Subcutaneous preadipocyte (primary cell): ENCODE measurements around the gene KRTAP2-2. TPM values are rescaled to one million over a fixed set of nuclear protein-coding genes. Genes with fewer than 3 reads are reported as not detected.

Experiments
- small RNA-seq: library from RNA; depleted of rRNA; stranded (forward); fragments of <200 nt; gene quantifications from one replicate; pipeline ENCODE3, GENCODE V24; 2012
- total RNA-seq: library from RNA; depleted of rRNA; stranded (reverse); fragments of >200 nt; gene quantifications from 2 replicates; pipeline ENCODE4 v1.2.3, GENCODE V29; 2012

Gene KRTAP2-2, protein sequence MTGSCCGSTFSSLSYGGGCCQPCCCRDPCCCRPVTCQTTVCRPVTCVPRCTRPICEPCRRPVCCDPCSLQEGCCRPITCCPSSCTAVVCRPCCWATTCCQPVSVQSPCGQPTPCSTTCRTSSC
- not detected in 2 replicates for total RNA-seq

DNA sequence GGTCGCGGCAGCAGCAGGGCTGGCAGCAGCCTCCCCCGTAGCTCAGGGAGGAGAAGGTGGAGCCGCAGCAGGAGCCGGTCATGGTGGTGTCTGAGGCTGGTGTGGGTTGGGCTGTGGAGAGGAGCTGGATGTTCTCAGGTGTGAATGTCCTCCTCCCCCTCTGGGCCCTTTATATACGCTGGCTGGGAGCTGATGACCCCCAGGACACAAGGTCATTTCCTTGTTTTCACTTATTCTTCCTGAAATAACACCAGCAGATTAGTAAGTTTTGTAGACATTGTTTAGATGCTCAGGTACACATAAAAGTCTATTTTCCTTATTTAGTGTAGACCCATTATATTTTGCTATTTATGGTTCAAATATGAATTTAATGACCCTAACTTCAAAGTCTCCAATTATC is at the start of gene KRTAP2-2:
Gene KRTAP2-2, minus strand, starts transcription at position 101 of the 400 bp plus-strand sequence. Its CDS starts 19 bp downstream, at position 82.

DNA sequence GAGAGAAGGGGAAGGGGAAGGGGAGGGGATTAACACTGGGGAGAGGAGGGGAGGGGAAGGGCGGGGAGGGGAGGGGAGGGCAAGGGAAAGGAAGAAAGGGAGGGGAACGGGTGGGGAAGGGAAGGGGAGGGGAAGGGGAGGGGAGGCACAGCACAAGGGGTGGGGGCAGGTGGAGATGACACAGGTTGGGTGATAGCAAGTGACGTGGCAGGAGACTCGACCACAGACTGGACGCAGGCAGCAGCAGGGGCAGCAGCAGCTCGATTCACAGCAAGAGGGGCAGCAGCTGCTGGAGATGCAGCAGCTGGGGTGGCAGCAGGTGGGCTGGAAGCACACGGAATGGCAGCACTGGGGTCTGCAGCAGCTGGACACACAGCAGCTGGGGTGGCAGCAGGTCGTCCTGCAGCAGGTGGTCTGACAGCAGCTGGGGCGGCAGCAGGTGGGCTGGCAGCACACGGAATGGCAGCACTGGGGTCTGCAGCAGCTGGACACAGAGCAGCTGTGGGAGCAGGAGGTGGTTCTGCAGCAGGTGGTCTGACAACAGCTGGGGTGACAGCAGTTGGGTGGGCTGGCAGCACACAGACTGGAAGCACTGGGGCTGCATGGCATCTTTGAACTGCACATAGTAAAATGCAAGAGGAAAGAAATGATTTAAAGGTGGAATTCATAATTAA is 46.7 kb upstream of the KRTAP2-2 start, which contains the start of gene KRTAP4-16:
Gene KRTAP4-16, minus strand, starts transcription at position 624 of the 674 bp plus-strand sequence. Its CDS starts 0 bp downstream, at position 624.

DNA sequence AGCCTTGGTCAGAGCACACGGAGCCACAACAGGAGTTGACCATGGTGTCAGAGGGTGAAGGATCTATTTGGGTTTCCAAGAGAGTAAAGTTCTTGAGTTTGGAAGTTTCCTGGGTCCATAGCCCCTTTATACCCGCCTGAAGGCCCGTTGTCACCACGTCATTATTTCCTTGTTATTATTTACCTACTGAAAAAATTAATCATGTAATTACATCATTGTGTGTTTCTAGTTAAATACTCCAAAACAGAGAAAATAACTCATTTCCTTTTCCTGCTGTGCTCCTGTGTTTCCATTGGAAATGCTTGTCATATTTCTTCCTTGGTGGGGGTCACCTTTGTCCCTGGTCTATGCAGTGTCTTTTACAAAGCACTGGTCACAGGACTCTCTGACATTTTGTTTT is 43.0 kb upstream of the KRTAP2-2 start, which contains the start of gene KRTAP4-8:
Gene KRTAP4-8, minus strand, starts transcription at position 101 of the 400 bp plus-strand sequence. Its CDS starts 58 bp downstream, at position 43.

DNA sequence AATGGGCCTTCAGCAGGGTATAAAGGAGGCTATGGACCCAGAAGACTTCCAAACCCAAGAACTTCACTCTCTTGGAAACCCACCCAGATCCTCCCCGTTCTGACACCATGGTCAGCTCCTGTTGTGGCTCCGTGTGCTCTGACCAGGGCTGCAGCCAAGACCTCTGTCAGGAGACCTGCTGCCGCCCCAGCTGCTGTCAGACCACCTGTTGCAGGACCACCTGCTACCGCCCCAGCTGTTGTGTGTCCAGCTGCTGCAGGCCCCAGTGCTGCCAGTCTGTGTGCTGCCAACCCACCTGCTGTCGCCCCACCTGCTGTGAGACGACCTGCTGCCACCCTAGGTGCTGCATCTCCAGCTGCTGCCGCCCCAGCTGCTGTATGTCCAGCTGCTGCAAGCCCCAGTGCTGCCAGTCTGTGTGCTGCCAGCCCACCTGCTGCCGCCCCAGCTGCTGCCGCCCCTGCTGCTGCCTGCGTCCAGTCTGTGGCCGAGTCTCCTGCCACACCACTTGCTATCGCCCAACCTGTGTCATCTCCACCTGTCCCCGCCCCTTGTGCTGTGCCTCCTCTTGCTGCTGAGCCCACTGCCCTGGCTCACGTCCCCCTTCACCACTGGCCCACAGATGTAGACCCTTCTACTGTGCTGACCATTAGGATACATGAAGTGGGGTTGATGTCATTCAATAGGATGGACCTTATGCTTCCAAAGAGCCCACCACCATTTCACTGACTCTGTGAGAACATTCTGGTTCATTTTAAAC is 29.2 kb upstream of the KRTAP2-2 start, which contains the start of gene KRTAP4-7:
Gene KRTAP4-7, plus strand, starts transcription at position 51 of the 757 bp plus-strand sequence. Its CDS starts 57 bp downstream, at position 108.

DNA sequence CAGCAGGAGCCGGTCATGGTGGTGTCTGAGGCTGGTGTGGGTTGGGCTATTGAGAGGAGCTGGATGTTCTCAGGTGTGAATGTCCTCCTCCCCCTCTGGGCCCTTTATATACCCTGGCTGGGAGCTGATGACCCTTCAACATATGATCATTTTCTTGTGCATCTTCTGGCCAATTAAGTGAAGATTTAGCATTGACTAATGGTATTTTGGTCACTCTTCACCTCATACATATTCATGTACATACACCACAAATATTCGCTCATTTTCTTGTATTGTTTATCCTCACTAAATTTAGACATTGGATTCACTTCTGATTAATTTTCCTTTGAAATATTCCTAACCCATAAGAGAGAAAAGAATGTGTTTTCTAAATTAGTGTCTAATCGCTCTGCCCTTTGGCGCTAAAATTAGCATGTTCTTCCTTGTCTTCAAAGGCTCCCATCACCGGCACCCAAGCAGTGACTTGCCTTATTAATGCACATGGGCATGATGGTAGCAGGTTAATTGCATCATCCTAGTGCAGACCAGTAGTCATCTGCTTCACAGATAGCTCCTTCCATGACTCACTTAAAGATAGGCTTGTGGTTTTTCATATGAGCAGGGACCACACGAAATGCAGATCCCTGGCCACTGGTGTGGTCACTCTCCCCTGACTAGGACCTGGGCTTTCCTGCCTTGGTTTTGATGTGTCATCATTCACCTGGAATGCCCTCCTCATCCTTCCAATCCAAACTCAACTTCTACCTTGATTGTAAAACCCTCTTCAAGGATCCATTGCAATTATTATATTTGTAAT is 11.0 kb upstream of the KRTAP2-2 start, which contains the start of gene KRTAP2-4:
Gene KRTAP2-4, minus strand, starts transcription at position 51 of the 796 bp plus-strand sequence. Its CDS starts 34 bp downstream, at position 17.

DNA sequence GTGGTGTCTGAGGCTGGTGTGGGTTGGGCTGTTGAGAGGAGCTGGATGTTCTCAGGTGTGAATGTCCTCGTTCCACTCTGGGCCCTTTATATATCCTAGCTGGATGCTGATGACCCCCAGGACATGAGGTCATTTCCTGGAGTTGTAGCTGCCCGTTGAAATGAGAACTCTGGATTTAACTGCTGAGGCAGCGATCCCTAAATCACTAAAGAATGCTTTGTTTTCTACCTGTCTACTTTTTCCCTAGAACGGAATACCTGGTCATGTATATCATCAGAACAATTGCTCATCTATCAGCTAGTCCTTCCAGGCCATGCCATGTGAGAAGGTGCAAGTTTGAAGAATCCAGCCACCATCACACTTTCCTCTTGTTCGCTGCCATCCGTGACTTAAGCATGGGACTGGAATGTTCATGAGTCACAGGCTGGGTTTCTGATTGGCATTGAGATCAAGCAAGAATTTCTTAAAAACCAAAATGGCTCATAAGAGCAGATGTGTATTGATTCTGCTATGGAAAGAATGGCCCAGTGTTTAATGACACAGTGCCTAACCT is 5.1 kb upstream of the KRTAP2-2 start, which contains the start of gene KRTAP2-3:
Gene KRTAP2-3, minus strand, starts transcription at position 63 of the 553 bp plus-strand sequence. CDS start 64 bp downstream, outside the sequence.

DNA sequence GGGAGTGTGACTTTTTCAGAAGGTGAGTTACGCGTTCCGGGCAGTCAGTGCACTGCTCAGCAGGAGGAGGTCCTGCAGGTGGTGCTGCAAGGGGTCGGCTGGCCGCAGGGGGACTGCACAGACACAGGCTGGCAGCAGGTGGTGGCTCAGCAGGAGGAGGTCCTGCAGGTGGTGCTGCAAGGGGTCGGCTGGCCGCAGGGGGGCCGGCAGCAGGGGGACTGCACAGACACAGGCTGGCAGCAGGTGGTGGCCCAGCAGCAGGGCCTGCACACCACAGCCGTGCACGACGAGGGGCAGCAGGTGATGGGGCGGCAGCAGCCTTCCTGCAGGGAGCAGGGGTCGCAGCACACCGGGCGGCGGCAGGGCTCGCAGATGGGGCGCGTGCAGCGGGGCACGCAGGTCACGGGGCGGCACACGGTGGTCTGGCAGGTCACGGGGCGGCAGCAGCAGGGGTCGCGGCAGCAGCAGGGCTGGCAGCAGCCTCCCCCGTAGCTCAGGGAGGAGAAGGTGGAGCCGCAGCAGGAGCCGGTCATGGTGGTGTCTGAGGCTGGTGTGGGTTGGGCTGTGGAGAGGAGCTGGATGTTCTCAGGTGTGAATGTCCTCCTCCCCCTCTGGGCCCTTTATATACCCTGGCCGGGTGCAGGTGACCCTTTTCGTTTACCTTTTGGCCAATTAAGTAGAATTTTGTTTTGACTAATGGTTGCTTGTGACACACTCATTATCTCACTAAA is 8.1 kb downstream of the KRTAP2-2 start, which contains the start of gene KRTAP2-1:
Gene KRTAP2-1, minus strand, starts transcription at position 582 of the 731 bp plus-strand sequence. Its CDS starts 49 bp downstream, at position 533.

DNA sequence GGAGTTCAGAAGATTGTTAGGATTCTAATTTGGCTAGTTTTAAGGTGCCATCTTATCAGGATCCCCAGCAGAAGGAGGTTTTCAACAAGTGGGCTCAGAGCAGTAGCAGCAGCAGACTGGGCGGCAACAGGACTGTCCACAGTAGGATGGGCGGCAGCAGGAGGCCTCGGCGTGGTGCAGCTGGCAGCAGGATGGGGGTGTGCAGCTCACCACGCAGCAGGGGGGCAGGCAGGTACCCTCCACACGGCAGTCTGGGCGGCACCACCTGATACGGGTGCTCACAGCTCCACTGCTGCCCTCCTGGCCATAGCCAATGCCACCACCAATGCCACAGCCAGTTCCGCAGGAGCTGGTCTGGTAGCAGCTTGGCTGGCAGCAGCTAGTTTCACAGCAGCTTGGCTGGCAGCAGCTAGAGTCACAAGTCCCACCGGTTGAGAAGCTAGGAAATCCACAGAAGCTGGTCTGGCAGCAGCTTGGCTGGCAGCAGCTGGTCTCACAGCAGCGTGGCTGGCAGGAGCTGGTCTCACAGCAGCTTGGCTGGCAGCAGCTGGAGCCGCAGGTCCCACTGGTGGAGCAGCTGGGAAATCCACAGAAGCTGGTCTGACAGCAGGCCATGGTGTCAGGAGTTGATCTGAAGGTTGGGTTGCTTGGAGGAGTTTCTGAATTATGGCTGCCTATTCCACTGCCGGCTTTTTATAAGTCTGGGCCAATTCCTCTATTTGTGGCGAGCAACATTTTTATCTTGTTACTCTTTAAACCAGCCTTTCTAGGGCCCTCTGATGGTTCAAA is 14.1 kb downstream of the KRTAP2-2 start, which contains the start of gene KRTAP1-1:
Gene KRTAP1-1, minus strand, starts transcription at position 668 of the 789 bp plus-strand sequence. Its CDS starts 53 bp downstream, at position 615.

DNA sequence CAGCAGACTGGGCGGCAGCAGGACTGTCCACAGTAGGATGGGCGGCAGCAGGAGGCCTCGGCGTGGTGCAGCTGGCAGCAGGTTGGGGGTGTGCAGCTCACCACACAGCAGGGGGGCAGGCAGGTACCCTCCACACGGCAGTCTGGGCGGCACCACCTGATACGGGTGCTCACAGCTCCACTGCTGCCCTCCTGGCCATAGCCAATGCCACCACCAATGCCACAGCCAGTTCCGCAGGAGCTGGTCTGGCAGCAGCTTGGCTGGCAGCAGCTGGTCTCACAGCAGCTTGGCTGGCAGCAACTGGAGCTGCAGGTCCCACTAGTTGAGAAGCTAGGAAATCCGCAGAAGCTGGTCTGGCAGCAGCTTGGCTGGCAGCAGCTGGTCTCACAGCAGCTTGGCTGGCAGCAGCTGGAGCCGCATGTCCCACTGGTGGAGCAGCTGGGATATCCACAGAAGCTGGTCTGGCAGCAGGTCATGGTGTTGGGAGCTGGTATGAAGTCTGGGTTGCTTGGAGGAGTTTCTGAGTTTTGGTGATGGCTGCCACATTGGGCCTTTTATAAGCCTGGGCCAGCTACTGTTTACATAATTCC is 20.6 kb downstream of the KRTAP2-2 start, which contains the start of gene KRTAP1-3:
Gene KRTAP1-3, minus strand, starts transcription at position 529 of the 590 bp plus-strand sequence. Its CDS starts 53 bp downstream, at position 476.

DNA sequence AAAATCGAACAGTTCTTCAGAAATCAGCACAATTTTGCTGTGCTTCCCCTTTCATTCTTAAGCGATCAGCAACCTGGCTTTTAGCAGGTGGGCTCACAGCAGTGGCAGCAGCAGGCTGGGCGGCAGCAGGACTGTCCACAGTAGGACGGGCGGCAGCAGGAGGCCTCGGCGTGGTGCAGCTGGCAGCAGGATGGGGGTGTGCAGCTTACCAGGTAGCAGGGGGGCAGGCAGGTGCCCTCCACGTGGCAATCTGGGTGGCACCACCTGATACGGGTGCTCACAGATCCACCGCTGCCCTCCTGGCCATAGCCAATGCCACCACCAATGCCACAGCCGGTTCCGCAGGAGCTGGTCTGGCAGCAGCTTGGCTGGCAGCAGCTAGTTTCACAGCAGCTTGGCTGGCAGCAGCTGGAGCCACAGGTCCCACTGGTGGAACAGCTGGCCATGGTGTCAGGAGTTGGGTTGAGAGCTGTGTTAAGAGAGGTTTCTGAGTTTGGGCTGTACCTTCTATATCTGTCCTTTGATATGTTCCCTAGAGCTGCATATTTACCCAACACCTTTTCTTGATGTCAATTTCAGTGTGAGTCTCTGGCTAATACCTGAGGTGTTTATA is 25.3 kb downstream of the KRTAP2-2 start, which contains the start of gene KRTAP1-4:
Gene KRTAP1-4, minus strand, starts transcription at position 563 of the 613 bp plus-strand sequence. Its CDS starts 117 bp downstream, at position 446.

DNA sequence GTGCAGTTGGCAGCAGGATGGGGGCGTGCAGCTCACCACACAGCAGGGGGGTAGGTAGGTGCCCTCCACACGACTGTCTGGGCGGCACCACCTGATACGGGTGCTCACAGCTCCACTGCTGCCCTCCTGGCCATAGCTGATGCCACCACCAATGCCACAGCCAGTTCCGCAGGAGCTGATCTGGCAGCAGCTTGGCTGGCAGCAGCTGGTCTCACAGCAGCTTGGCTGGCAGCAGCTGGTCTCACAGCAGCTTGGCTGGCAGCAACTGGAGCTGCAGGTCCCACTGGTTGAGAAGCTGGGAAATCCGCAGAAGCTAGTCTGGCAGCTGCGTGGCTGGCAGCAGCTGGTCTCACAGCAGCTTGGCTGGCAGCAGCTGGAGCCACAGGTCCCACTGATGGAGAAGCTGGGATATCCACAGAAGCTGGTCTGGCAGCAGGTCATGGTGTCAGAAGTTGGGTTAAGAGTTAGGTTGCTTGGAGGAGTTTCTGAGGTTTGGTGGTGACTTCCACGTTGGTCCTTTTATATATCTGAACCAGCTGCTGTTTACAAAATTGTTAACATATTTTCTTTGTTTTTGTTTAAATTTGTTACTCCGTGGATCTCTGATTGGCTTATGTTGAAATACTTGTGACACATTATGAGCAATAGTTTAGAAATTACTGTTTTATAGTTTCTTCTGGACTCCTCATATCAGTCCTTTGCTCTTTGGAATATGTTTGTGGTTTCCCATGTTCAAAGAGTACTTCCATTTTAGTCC is 28.1 kb downstream of the KRTAP2-2 start, which contains the start of gene KRTAP1-5:
Gene KRTAP1-5, minus strand, starts transcription at position 494 of the 757 bp plus-strand sequence. Its CDS starts 53 bp downstream, at position 441.

DNA sequence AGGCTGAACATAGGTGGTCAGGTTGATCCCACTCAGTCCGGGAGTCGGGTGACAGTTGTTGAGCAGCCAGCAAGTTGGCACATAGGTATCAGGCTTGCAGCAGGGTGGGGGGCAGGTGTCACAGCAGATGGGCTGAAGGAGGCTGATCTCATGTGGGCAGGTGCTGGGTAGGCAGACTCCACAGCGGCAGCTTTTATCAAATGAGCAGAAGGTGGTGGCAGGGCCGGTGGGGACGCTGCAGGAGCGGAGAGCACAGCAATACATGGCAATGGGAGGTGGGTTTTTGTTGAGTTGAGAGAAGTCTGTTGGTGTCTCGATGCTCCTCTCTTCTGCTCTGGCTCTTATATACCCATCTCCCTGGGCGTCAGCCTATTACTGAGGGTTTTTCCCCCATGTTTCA is 46.2 kb downstream of the KRTAP2-2 start, which contains the start of gene KRTAP3-1:
Gene KRTAP3-1, minus strand, starts transcription at position 318 of the 400 bp plus-strand sequence. Its CDS starts 54 bp downstream, at position 264.

Small RNAs within 50 kb of the gene (small RNA-seq; reads per million reads assigned to genes)
- not detected for gene KRTAP3-4P

Other genes starting within 250 kb of the KRTAP2-2 start
- 0.37 and 2.2 TPM in 2 replicates for gene KRT10, start 232.6 kb downstream of the KRTAP2-2 start, total RNA-seq
- gene KRT12, start 188.0 kb downstream of the KRTAP2-2 start, total RNA-seq = not detected in 2 replicates
- gene KRT20, start 170.0 kb downstream of the KRTAP2-2 start, total RNA-seq = not detected in 2 replicates
- gene KRT23, start 117.6 kb downstream of the KRTAP2-2 start, total RNA-seq = not detected in 2 replicates
- gene KRT39, start 88.3 kb downstream of the KRTAP2-2 start, total RNA-seq = not detected in 2 replicates
- gene KRT40, start 70.9 kb downstream of the KRTAP2-2 start, total RNA-seq = not detected in 2 replicates
- gene KRTAP3-3, start 61.1 kb downstream of the KRTAP2-2 start, total RNA-seq = not detected in 2 replicates
- gene KRTAP3-2, start 55.3 kb downstream of the KRTAP2-2 start, total RNA-seq = not detected in 2 replicates
- gene KRTAP3-1, start 46.1 kb downstream of the KRTAP2-2 start, total RNA-seq = not detected in 2 replicates
- 1.1 and 1.6 TPM in 2 replicates for gene KRTAP1-5, start 28.0 kb downstream of the KRTAP2-2 start, total RNA-seq
- gene KRTAP1-4, start 25.0 kb downstream of the KRTAP2-2 start, total RNA-seq = not detected in 2 replicates
- not detected in 2 replicates for gene KRTAP1-3, start 20.4 kb downstream of the KRTAP2-2 start, total RNA-seq
- gene KRTAP1-1, start 13.8 kb downstream of the KRTAP2-2 start, total RNA-seq = not detected in 2 replicates
- not detected in 2 replicates for gene KRTAP2-1, start 7.9 kb downstream of the KRTAP2-2 start, total RNA-seq
- not detected in 2 replicates for gene KRTAP2-3, start 4.9 kb upstream of the KRTAP2-2 start, total RNA-seq
- not detected in 2 replicates for gene KRTAP2-4, start 10.6 kb upstream of the KRTAP2-2 start, total RNA-seq
- not detected in 2 replicates for gene KRTAP4-7, start 28.9 kb upstream of the KRTAP2-2 start, total RNA-seq
- not detected in 2 replicates for gene KRTAP4-8, start 42.9 kb upstream of the KRTAP2-2 start, total RNA-seq
- not detected in 2 replicates for gene KRTAP4-16, start 47.0 kb upstream of the KRTAP2-2 start, total RNA-seq
- not detected in 2 replicates for gene KRTAP4-9, start 50.2 kb upstream of the KRTAP2-2 start, total RNA-seq
- not detected in 2 replicates for gene KRTAP4-11, start 63.1 kb upstream of the KRTAP2-2 start, total RNA-seq
- not detected in 2 replicates for gene KRTAP4-12, start 69.0 kb upstream of the KRTAP2-2 start, total RNA-seq
- not detected in 2 replicates for gene KRTAP4-6, start 85.3 kb upstream of the KRTAP2-2 start, total RNA-seq
- gene KRTAP4-5, start 94.6 kb upstream of the KRTAP2-2 start, total RNA-seq = not detected in 2 replicates
- gene KRTAP4-4, start 105.5 kb upstream of the KRTAP2-2 start, total RNA-seq = not detected in 2 replicates
- not detected in 2 replicates for gene KRTAP4-3, start 113.0 kb upstream of the KRTAP2-2 start, total RNA-seq
- not detected in 2 replicates for gene KRTAP4-2, start 123.0 kb upstream of the KRTAP2-2 start, total RNA-seq
- gene KRTAP4-1, start 129.7 kb upstream of the KRTAP2-2 start, total RNA-seq = not detected in 2 replicates
- not detected in 2 replicates for gene KRTAP9-1, start 134.7 kb upstream of the KRTAP2-2 start, total RNA-seq
- not detected in 2 replicates for gene KRTAP9-2, start 171.4 kb upstream of the KRTAP2-2 start, total RNA-seq
- gene KRTAP9-3, start 177.2 kb upstream of the KRTAP2-2 start, total RNA-seq = not detected in 2 replicates
- gene KRTAP9-8, start 182.8 kb upstream of the KRTAP2-2 start, total RNA-seq = not detected in 2 replicates
- not detected in 2 replicates for gene KRTAP9-4, start 194.5 kb upstream of the KRTAP2-2 start, total RNA-seq
- gene KRTAP9-9, start 200.2 kb upstream of the KRTAP2-2 start, total RNA-seq = not detected in 2 replicates
- not detected in 2 replicates for gene KRTAP9-6, start 210.1 kb upstream of the KRTAP2-2 start, total RNA-seq
- gene KRTAP9-7, start 220.5 kb upstream of the KRTAP2-2 start, total RNA-seq = not detected in 2 replicates
- not detected in 2 replicates for gene KRTAP29-1, start 247.6 kb upstream of the KRTAP2-2 start, total RNA-seq